NCI-H526 (cell line): ENCODE results near the gene FCN2.

ENCODE experiments used
- DNase-seq, 2 experiments: peaks; one replicate each; lab custom pipeline; 2025; lab: John Stamatoyannopoulos, UW

Gene FCN2

GRCh38 chr9:134869554-134870300 lies 10.9 kb upstream of the FCN2 start:
- DNase-seq, result no peak

- DNase-seq, result no peak
Observed at GRCh38 chr9:134870301-134870694, 10.3 kb upstream of the FCN2 start.

- DNase-seq, result no peak
Observed at GRCh38 chr9:134870746-134871662, 9.6 kb upstream of the FCN2 start.

- DNase-seq, result no peak
Observed at GRCh38 chr9:134871697-134872340, 8.8 kb upstream of the FCN2 start.

- no peak for DNase-seq
Observed at GRCh38 chr9:134872482-134873231, 8.0 kb upstream of the FCN2 start.

GRCh38 chr9:134875371-134875770 lies 5.2 kb upstream of the FCN2 start:
- DNase-seq, result no peak

GRCh38 chr9:134877541-134877940 lies 3.1 kb upstream of the FCN2 start:
- no peak for DNase-seq

GRCh38 chr9:134879664-134880483 lies 736 bp upstream of the FCN2 start:
- no peak for DNase-seq

- DNase-seq, result no peak
Observed at GRCh38 chr9:134881313-134881670, 682 bp downstream of the FCN2 start.

- DNase-seq, result no peak
Observed at GRCh38 chr9:134882204-134882785, 1.7 kb downstream of the FCN2 start.

- DNase-seq, result no peak
Observed at GRCh38 chr9:134883040-134883782, 2.6 kb downstream of the FCN2 start.

GRCh38 chr9:134884492-134884891 lies 3.9 kb downstream of the FCN2 start:
- DNase-seq, result no peak

- DNase-seq, result no peak
Observed at GRCh38 chr9:134885001-134885678, 4.5 kb downstream of the FCN2 start.

- no peak for DNase-seq
Observed at GRCh38 chr9:134885679-134886412, 5.2 kb downstream of the FCN2 start.

GRCh38 chr9:134886413-134886913 lies 5.9 kb downstream of the FCN2 start:
- no peak for DNase-seq

- DNase-seq, result no peak
Observed at GRCh38 chr9:134887219-134887618, 6.6 kb downstream of the FCN2 start.

GRCh38 chr9:134887686-134888602 lies 7.3 kb downstream of the FCN2 start:
- no peak for DNase-seq
